K562 treated with DMSO at 1 percent for 12 hours (cell line): ENCODE results near the gene SLCO6A1. TPM values are rescaled to one million over a fixed set of nuclear protein-coding genes. Genes with fewer than 3 reads are reported as not detected.

ENCODE experiments used
- total RNA-seq: library from RNA; unstranded; fragments of 300-600 nt; gene quantifications from 2 replicates; pipeline ENCODE4 v1.2.3, GENCODE V29; 2022; ENCODE audit not compliant: insufficient read depth

Gene SLCO6A1
- total RNA-seq: not detected in 2 replicates

GRCh38 chr5:102498271-102499034, at the start of gene SLCO6A1:
TSS of gene SLCO6A1 (minus strand) at chr5:102499001. CDS start at chr5:102498844, 157 bp downstream.

Other genes with a start within 250 kb of the SLCO6A1 start
- 0.17 TPM in 1 of 2 replicates, not detected in the other for gene SLCO4C1, start 202.7 kb downstream of the SLCO6A1 start, total RNA-seq